Measurements from ENCODE around the gene RCOR1.

Gene RCOR1

GRCh38 chr14:102593061-102593824 is 794 bp downstream of the RCOR1 start:
- peak; percentile 31 for DNase-seq (ENCODE audit: low read depth)
- peak; percentile 18 for TF ChIP-seq CTCF (conservative IDR thresholded peaks at IDR 0.05; ENCODE audit: control insufficient read depth, insufficient read depth, low read depth, low read length)
- H3K4me3 ChIP-seq (ENCODE audit: control insufficient read depth, low read depth, low read length), result peak overlapping the region; percentile 73

GRCh38 chr14:102593825-102594137 is 1.3 kb downstream of the RCOR1 start:
- no peak for DNase-seq (ENCODE audit: low read depth)
- H3K4me3 ChIP-seq (ENCODE audit: control insufficient read depth, low read depth, low read length), result peak overlapping the region; percentile 73
- no peak for TF ChIP-seq CTCF (conservative IDR thresholded peaks at IDR 0.05; ENCODE audit: control insufficient read depth, insufficient read depth, low read depth, low read length)

- peak; percentile 73 for DNase-seq (ENCODE audit: low read depth)
- H3K4me3 ChIP-seq (ENCODE audit: control insufficient read depth, low read depth, low read length), result peak overlapping the region; percentile 73
- TF ChIP-seq CTCF (conservative IDR thresholded peaks at IDR 0.05; ENCODE audit: control insufficient read depth, insufficient read depth, low read depth, low read length), result peak; percentile 96
Observed at GRCh38 chr14:102594514-102595175, 2.2 kb downstream of the RCOR1 start.

GRCh38 chr14:102601378-102601925 is 9.0 kb downstream of the RCOR1 start:
- DNase-seq (ENCODE audit: low read depth), result no peak
- TF ChIP-seq CTCF (conservative IDR thresholded peaks at IDR 0.05; ENCODE audit: control insufficient read depth, insufficient read depth, low read depth, low read length), result no peak
- no peak overlapping the region for H3K4me3 ChIP-seq (ENCODE audit: control insufficient read depth, low read depth, low read length)

GRCh38 chr14:102602421-102603292 is 10.2 kb downstream of the RCOR1 start:
- TF ChIP-seq CTCF (conservative IDR thresholded peaks at IDR 0.05; ENCODE audit: control insufficient read depth, insufficient read depth, low read depth, low read length), result no peak
- DNase-seq (ENCODE audit: low read depth), result no peak
- H3K4me3 ChIP-seq (ENCODE audit: control insufficient read depth, low read depth, low read length), result no peak overlapping the region

GRCh38 chr14:102603293-102603907 is 11.0 kb downstream of the RCOR1 start:
- H3K4me3 ChIP-seq (ENCODE audit: control insufficient read depth, low read depth, low read length), result no peak overlapping the region
- TF ChIP-seq CTCF (conservative IDR thresholded peaks at IDR 0.05; ENCODE audit: control insufficient read depth, insufficient read depth, low read depth, low read length), result no peak
- no peak for DNase-seq (ENCODE audit: low read depth)
